CD4-positive, alpha-beta T cell treated with Interleukin-17A for 4 hours (primary cell): Measurements from ENCODE around the gene RTL10.
A peak's percentile ranks its signal among the peaks of the same experiment; 100 is the strongest.

Source experiments
- DNase-seq: peaks from one replicate; pipeline ENCODE4 v3.0.0-alpha.2; 2020; ENCODE audit warnings: mixed read lengths

Gene RTL10

DNA sequence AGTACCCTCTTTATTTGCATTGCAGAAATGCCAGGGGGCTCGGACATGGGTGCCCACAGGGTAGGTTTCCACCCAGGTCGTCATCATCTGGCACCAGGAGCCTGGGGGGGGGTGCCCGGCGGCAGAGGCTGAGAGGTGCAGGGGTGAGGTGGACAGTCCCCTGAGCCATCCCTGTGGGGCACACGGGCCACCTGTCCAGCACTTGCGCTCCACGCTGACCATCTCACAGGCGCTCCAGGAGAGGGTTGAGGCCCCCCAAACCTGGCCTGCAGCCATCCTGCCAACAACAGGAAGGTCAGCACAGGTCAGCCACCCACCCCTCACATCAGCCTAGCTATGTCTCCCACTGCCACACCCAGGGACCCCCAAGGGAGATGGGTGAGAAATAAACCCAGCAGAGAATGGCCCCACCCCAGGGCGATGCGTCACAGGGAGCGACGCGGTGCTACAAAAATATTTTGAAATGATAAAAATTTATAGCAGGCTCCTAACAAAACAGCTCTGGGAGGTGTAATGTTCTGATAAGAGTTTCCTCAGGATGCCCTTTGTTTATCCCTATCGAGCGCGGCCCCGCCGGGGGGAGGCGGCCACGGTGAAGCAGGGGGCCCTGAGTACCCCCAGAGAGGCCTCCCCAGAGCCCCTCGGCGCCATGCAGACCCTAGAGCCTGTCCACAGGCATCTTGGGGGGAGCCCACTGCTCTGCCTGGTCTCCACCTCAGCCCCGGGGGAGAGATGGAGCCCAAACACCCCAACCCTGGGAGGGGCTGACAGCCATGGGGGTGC, 21.0 kb upstream of the RTL10 start:
- no peak for DNase-seq

DNA sequence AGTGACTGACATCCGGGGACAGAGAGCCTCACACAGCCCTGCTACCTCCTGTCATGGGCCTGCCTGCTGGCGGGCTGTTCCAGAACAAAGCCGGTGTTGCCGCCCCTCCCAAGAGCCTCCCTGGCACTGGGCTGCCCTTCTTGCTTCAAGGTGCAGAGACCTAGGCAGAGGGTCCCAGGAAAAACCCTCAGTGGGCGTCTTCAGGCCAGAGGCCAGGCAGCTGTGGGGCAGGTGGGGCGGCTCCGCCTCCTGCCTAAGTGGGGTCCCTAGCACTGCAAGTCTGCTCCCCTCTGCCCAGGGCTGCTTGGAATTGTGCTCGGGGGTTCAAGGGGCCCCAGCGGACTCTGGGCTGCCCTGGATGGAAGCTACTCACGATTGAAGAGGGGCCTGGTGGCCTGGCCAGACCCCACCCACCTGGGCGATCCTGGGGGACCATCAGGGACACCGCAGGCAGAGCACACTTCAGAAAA, 20.4 kb upstream of the RTL10 start:
- DNase-seq: peak; percentile 2

DNA sequence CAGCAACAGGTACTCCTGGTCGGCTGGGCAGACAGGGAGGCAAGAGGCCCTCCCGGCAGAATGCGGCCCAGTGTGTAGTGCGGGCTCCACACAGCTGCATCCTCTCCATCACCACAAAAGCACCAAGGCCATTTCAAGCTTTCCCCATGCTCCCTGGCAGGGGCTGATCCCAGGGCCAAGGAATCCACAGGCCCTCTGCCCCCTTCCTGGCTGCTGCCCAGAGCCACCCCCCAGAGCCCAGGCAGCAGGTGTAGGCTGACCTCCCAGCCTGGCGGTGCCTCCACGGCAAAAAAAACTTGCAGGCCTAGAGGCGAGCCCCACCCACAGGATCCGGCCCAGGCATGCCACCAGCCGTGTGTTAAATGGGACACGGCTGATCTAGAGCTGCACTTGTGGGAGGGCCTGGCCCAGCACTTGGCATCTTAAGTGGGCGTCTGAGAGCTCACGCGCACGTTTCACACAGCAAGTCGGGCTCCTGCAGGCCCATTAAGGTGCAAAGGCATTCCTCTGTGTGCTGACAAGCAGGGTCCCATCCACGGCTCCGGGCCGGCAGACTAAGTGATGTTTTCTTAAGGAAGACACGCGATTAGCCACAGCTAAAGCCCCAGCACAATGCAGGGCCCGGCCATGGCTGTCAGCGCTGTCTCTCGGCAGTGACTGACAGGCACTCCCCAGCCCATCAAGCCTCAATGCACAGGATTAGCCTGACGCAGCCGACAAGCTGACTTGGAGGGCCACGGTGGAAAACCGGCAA, 19.8 kb upstream of the RTL10 start:
- peak; percentile 73 for DNase-seq

DNA sequence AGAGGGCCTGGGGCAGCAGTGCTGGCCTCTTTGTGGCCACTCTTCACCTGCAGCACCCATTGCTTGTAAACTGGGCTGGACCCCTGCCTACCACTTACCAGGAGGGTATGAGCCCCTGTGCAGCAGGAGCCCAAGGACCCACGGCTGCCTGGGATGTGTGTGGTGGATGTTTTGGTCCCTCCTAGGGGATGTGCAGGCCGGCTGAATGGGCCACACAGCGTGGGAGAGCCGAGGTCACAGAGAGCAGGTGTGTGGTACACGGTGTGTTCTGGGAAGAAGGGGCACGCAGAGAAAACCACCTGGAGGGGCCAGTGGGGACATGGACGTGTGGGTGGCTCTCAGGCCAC, 19.3 kb upstream of the RTL10 start:
- DNase-seq: peak; percentile 2

DNA sequence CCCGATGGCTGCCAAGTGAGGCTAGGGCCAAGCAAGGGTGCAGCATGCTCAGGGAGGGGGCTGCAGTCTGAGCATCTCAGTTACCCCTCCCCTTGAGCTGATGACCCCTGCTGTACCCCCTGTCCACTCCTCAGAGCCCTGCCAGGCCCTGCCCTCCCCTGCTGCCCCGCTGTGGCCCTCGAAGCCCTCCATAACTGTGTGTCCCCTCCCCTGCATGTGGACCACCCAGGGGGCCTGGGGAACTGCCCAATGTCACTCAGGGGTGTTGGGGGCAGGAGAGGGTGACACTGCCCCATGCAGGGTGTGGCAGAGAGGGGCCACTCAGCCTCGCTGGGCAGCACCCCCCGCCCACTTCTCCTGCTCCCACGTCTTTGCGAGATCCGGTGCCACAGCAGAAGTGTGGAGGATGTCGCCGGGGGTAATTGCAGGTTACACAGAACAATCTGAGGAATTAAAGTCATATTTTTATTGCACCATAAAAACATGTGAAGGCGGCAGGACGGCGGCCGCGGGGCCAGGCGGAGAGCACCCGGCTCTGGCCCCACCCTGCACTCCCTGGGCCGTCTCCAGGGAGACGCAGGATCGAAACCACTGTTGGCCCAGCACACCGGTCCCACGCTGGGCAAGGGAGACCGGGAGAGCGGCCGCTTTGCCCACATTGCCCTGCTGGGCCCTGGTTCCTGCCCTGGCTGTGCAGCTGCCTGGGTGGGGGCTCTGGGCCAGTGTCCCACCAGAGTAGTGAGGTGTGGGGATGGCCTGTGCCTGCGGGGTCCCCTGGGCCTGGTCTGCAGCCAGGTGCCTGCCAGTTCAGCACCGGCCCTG, 18.7 kb upstream of the RTL10 start:
- DNase-seq: peak; percentile 1

DNA sequence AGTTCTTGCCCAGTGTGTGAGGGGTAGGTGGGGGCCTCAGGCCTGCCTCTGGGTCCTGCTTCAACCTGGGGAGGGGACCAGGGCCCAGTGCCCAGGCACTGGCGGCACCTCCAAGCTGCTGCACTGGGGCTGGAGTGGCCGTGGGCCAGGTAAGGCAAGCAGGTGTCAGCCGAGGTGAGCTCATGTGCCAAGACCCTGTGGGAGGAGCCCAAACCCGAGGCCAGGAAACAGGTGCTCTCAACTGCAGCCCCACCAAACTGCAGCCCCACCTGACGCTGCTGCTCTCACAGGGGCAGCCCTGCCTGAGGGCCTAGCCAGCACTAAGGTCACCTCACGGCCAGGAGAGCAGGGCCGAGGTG, 18.1 kb upstream of the RTL10 start:
- peak; percentile 13 for DNase-seq

DNA sequence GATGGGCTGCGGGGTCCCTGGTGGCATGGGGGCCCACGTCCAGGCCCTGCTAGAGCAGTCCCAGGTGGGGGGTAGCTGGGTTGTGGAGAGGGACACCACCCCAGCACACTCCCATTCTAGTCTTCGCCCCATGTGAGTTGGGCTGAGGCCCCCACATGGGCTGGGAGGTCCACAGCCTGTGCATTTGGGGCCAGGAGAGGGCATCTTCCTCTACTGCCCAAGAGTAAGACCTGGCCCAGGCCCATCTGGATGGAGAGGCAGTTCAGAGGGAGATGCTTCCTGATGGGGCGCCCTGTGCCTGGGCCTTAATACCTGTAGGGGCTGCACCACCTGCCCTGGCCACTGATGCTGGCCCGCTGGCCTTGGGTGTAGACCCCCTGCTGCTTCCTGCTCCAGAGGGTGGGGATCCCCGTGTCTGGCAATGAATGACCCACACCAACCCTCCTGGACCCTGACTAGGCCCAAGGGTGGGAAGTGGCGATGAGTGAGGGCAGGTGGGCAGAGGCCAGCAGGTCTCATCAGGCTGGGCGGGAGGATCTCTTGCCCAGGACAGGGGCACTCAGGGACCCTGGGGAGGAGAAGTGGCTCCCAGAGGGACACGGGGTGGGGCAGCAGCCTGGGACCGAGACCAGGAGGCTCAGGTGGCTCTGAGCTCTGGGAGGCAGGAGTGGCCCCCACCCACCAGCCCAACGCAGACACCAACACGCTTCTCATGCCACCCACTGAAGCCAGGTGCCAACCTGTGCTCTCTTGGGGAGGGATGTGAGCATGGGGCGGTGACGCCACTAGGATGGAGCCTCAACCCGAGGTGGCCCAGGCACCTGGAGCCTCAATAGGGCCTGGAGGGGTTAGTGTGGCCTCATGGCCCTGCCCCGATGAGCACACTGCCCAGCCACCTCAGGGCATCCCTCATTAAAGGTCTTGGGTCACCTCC, 17.4 kb upstream of the RTL10 start:
- DNase-seq: peak; percentile 2

DNA sequence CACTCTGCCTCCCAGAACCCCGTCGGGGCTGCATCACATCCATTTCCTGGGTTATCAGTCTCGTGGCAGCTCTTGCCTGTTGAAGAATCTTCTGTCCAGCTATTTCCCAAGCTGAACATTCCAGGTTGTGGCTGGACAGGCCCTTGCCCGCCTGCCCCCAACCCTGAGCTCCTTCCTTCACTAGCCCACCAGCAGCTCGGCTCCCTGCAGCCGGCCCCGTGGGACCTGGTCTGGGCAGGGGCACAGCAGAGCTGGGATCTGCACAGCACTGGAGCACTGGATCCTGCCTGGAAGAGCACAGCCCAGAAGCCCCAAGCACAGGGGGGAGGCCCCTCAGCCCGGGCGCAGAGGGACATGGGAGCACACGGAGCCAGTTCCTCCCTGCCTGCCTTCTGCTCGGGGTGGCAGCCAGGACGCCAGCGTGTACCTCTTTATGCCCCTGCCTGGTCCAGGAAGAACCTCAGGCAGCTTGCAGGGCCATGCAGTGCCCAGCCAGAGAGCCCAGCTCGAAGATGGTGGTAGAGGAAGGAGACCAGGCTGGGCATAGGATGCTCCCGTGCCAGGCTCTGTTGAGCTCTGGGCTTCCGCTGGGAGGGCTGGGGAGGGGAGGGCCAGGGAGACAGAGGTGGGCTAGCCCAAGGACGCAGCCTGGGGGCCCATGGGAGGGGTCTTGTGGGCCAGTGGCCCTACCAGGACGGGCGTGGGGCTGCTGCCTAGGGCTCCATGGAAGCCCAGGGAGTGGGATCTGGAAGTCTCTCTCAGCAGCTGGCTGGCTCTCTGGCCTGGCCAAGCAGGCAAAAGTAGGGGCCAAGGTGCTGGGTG, 16.6 kb upstream of the RTL10 start:
- DNase-seq: peak; percentile 1

DNA sequence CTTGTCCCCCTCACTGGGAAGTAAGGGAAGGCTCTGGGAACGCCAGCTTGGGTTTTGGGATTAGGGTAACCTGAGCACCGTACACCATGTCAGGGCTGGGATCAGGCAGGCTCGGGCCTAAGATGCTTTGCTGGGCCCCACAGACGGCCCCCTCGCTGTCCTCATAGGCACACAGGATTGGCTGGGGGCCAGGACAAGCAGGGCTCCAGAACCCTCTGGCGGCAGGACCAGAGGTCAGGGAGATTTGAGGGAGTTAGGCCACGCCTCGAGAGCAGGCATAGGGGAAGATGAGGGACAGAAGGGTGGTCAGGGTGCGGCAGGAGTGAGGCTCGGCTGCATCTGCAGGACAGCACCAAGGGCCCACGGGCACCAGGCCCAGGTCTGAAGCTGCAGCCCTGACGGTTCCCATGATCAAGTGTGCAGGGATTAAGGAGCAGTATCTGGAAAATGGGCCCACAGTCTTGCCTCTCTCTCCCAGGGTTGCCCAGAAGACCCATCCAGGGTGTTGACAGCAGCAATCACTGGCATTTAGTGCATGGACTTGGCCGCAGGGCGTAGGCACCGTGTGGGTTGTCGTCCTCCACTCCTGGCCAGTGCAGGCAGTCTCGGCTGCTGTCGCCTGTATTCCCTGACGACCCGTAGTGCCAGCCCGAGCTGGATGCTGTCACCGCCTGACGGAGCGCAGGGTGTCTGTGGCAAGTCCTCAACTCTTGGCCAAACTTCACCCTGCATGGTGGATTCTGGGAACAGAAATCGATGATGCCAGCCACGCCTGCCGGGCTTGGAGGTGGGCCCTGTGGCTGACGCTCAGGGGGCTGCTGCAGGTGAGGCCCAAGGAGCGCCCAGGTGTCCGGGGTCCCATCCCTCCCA, 15.7 kb upstream of the RTL10 start:
- DNase-seq: peak; percentile 1

DNA sequence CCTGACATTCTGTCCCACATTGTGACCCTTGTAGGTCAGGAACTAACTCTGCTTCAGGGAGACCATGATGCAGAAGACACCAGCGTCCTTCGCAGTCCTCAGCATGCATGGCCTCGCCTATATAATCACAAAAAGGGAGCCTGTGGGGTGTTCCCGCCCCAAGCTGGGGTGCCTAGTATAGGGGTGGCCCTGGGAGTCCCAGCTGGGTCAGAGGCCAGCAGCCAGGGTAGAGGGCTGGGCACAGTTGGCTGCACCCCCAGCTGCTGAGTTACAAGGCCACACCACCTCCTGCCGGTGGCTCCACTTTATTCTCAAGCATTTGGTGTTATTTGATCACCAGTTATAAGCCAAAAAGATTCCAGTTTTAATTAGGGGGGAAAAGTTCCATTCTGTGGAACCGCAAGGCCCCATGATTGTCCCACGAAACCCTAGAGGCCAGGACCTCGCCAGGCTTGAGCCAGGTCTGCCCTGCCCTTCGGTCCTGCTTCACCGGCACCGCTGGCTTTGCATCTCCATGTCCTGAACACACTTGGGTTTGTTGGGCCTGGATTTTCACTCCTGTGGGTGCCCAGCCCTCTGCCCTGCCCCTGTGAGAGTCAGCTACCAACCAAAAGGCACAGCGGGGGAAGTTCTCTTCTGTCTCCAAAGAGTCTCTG, 15.0 kb upstream of the RTL10 start:
- no peak for DNase-seq

DNA sequence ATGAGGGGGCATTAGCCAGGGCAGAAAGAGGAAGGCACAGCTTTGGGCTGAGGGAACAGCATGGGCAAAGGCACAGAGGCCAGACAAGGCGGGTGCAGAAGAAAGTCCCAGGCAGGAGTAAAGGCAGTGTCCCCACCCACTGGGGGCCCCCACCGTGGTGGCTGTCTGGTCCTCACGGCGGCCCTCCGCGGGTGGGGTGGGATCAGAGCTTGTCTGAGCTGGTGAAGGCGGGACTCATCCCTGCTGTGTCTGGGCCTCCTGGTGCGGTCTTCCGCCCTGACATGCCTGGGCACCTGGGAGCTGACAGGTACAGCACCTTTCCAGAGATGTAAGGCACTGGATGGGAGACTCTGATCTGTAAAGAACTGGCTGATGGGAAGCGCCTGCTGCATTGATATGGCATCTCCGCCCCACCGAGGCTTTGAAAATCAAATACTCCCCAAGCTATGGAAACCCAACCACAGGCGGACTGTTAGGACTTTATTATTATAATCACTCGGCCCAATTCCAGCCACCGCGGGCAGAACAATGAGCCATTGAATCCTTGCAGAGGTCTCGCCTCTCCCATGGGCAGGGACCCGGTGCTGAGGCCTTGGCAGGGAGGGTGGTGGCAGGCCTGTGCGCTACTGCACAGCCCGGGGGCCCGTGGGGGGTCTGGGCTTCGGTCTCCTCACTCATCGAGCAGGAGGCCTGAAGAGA, 14.2 kb upstream of the RTL10 start:
- DNase-seq: no peak

DNA sequence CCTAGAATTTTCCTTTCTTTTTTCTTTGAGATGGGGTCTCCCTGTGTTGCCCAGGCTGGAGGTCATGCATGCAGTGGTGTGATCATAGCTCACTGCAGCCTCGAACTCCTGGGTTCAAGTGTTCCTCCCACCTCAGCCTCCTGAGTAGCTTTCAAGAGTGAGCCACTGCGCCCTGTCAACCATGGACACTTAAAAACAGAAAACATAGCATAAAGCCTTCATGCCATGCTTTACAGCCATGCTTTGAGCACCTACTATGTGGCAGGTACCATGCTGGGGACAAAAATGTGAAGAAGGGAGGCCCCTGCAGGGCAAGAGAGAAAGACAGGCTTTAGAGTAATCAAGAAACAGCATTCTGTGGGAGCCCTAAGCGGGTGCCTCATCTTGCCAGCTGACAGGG, 13.7 kb upstream of the RTL10 start:
- peak; percentile 1 for DNase-seq

DNA sequence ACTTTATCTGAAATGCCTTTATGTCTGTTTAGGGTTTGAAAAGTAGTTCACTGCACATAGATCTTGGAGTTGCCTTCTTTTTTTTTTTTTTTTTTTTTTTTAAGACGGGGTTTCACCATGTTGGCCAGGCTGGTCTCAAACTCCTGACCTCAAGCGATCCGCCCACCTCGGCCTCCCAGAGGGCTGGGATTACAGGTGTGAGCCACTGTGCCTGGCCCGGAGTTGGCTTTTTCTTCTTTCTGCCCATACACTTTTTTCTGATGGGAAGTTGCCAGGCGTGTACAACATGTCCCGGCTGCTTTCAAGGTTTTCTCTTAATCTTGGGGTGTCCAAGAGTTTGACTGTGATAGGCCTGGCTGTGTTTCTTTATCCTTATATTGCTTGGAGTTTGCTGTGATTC, 12.9 kb upstream of the RTL10 start:
- DNase-seq: no peak

DNA sequence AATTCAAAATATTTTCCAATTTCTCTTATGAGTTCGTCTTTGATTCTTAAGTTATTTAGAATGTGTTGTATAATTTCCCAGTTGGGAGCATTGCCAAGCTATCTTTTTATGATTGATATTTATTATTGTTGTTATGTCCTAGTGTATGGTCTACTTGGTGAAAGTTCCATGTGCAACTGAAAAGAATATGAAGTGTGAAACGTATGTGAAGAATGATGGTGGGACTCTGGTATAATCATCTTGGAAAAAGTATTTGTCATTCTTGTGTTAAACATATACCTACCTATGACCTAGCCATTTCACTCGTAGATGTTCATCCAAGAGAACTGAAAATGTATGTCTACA, 12.0 kb upstream of the RTL10 start:
- DNase-seq: no peak

DNA sequence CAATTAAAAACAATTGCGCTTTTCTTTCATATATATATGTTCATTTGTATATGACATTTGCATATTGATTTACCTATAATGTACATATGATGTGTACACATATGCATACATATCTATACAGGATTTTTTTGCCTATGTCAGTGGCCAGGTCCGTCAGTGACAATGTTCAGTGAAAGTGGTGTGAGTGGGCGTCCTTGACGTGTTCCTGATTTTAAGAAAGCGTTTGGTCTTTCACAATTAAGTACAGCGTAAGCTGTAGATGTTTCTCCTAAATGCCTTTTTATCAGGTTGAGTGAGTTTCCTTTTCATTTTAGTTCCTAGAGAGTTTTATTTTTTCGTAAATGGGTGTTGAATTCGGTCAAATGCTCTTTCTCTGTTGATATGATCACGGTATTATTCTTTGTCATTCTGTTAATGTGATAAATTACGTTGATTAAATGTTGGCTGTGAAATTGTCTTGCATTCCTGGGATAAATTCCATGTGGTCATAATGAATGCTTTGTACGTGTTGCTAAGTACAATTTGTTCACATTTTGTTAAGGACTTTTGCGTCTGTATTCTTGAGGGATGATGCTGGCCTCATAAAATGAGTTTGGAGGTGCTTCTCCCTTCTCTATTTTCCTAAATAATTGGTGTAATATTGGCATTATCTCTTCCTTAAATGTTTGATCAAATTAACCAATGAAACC, 10.6 kb upstream of the RTL10 start:
- DNase-seq: peak; percentile 1

DNA sequence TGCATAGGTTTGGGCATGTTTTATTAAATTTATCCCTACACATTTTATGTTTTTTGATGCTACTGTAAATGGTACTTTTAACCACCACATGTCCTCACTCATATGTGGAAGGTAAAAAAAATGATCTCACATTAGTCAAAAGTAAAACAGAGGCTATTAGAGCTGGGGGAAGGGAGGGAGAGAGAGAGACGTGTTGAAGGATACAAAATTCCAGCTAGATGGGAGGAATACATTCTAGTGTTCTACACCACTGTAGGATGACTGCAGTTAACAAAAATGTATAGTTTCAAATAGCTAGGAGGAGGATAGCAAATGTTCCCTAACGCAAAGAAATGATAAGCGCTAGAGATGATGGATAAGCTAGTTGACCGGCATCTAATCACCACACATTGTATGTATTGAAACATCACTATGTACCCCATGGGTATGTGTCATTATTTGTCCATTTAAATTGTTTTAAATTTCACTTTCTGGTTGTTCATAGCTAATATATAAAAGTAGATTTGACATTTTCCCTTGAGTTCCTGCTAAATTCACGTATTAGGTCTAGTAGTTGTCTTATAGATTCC, 9.9 kb upstream of the RTL10 start:
- no peak for DNase-seq

DNA sequence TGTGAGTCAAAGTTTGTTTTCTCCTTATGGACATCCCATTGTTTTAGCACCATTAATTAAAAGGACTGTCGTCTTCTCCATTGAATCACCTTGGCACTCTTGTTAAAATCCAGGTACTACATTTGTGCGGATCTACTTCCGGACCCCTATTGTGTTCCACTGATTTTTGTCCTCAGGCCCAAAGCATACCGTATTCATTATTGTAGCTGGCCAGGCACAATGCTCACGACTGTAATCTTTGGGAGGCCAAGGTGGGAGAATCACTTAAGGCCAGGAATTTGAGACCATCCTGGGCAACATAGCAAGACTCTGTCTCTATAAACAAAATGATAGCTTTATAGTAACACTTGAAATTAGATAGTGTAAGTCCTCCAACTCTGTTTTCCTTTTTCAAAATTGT, 8.9 kb upstream of the RTL10 start:
- DNase-seq: no peak

DNA sequence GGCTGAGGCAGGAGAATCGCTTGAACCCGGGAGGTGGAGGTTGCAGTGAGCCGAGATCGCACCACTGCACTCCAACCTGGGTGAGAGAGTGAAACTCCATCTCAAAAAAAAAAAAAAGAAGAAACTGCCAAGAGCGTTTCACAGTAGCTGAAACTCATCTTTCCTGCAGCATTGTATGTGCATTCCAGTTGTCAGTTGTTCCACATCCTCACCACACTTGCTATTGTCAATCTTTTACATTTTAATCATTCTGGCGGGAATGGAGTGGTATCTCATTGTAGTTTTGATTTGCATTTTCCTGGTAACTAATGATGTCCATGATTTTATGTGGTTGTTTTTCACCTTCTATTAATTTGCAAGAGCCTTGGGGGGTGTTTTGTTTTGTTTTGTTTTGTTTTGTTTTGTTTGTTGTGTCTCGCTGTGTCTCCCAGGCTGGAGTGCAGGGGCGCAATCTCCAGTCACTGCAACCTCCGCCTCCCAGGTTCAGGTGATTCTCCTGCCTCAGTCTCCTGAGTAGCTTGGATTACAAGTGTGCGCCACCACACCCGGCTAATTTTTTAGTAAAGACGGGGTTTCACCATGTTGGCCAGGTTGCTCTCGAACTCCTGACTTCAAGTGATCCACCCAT, 8.1 kb upstream of the RTL10 start:
- no peak for DNase-seq
